ENCODE measurements around the gene SMAD7.
A peak's percentile ranks its signal among the peaks of the same experiment; 100 is the strongest.

The SMAD7 gene

DNA sequence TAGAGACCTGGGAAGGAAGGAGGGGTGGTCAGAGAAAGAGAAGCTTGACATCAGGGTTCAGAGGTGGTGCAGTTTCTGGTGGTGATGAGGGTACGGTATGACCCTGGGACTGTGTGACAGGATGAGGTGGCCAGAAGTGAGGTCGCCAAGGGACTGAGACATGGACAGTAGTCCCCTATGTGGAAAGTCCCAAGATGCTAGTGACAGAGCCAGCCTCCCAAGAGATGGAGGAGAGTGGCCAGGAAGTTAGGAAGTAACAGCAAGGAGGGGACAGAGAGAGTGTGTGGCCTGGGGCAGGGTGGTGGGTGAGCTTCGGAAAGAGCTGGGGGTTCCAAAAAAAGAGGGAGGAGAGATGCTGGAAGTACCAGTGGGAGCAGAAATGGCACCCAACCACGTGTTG is 66.0 kb downstream of the SMAD7 start:
- TF ChIP-seq, protein P1, sequence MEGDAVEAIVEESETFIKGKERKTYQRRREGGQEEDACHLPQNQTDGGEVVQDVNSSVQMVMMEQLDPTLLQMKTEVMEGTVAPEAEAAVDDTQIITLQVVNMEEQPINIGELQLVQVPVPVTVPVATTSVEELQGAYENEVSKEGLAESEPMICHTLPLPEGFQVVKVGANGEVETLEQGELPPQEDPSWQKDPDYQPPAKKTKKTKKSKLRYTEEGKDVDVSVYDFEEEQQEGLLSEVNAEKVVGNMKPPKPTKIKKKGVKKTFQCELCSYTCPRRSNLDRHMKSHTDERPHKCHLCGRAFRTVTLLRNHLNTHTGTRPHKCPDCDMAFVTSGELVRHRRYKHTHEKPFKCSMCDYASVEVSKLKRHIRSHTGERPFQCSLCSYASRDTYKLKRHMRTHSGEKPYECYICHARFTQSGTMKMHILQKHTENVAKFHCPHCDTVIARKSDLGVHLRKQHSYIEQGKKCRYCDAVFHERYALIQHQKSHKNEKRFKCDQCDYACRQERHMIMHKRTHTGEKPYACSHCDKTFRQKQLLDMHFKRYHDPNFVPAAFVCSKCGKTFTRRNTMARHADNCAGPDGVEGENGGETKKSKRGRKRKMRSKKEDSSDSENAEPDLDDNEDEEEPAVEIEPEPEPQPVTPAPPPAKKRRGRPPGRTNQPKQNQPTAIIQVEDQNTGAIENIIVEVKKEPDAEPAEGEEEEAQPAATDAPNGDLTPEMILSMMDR (IDR thresholded peaks at IDR 0.05; ENCODE audit: insufficient read depth, missing control alignments): no peak
- DNase-seq (ENCODE audit: insufficient read length, low spot score) (no peak), FAIRE-seq (no peak)

GRCh38 chr18:48884306-48884705 is 66.5 kb downstream of the SMAD7 start:
- DNase-seq (ENCODE audit: insufficient read length, low spot score) (no peak), FAIRE-seq (no peak)
- TF ChIP-seq, protein P1 (IDR thresholded peaks at IDR 0.05; ENCODE audit: insufficient read depth, missing control alignments): no peak

- TF ChIP-seq, protein P1 (IDR thresholded peaks at IDR 0.05; ENCODE audit: insufficient read depth, missing control alignments): no peak
- peak; percentile 35 for FAIRE-seq
Observed at GRCh38 chr18:48882379-48882778, 68.4 kb downstream of the SMAD7 start.

DNA sequence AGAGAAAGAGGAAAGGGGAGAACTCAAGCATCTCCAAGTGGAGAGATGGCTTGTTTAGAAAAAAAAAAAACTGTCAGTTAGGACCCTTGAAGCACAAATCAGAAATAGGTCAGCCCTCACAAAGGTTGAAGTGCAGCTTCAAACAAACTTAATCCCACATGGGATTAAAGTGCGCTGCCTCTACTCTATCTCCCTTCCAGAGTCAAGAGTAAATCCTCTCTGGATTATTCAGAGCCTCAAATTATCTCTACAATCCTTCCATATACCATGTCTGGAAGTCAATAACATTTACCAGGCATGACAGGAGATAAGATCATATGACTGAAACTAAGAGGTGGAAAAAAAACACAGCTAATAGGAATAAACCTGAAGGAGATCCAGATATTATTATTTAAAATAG is 69.8 kb downstream of the SMAD7 start:
- DNase-seq (ENCODE audit: insufficient read length, low spot score) (no peak), FAIRE-seq (no peak)
- TF ChIP-seq, protein P1 (IDR thresholded peaks at IDR 0.05; ENCODE audit: insufficient read depth, missing control alignments): no peak

More at GRCh38 chr18:48882379-48882778, 68.4 kb downstream of the SMAD7 start:
- DNase-seq (ENCODE audit: insufficient read length, low spot score): no peak

DNA sequence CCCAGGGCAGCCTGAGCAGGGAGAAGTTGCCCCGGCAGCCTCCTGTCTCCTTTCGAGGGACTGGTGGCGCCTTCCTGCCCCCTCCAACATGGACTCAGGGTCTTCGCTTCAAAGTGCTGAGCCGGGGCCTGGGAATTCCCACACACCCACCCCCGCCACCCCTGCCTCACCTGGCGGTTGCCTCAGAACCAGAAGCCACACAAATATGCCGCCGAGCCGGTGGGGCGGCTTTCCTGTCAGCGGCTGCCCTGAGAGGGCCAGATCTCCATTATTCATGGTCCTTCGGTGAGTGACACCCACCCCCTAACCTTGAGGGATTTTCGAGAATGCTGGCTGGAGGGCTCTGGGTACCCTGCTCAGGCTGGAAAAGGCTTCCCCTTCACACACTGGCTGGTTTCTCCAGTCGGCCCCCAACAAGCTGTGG is 71.7 kb downstream of the SMAD7 start:
- TF ChIP-seq, protein P1 (IDR thresholded peaks at IDR 0.05; ENCODE audit: insufficient read depth, missing control alignments): no peak
- no peak for DNase-seq (ENCODE audit: insufficient read length, low spot score)
- no peak for FAIRE-seq

DNA sequence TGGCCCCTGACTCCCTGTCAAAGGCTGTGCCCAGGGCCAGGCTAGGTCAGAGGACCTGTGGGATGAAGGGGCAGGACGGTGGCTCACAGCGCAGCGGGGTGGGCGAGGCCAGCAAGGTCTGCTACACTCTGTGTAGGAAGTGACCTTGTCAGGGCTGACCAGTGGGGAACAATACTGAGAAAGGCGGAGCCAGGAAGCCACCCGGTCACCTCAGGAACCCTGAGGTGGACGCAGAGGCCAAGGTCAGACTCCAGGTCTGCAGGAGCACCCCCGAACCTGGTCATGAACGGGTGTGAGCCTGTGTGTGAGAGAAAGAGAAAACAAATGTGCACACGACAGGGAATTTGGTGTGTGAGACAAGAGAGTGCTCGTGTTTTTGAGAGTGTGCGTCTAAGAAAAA is 72.3 kb downstream of the SMAD7 start:
- TF ChIP-seq, protein P1 (IDR thresholded peaks at IDR 0.05; ENCODE audit: insufficient read depth, missing control alignments): no peak
- DNase-seq (ENCODE audit: insufficient read length, low spot score): no peak
- FAIRE-seq: no peak

DNA sequence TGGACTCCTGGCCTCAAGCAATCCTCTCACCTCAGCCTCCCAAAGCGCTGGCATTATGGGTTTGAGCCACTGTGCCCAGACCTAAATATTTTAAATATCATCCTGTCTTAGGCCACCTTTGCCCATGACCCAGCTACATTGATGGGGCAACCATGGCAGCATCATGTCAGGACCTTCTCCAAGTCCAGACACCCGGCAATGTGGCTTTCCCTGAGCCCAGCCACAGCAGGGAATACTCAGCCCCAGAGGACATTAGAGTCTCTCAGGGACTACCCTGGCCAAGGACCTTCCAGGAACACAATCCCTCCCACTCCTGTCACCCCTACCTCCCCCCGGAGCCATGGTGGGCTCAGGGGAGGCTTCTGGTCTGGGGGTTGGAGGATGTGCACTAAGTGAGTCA is 72.8 kb downstream of the SMAD7 start:
- TF ChIP-seq, protein P1 (IDR thresholded peaks at IDR 0.05; ENCODE audit: insufficient read depth, missing control alignments): no peak
- FAIRE-seq: no peak
- no peak for DNase-seq (ENCODE audit: insufficient read length, low spot score)

Data from D721Med (cell line).